Mesothelial cell of epicardium (in vitro differentiated cells): Measurements from ENCODE around the gene NFIB. TPM values are rescaled to one million over a fixed set of nuclear protein-coding genes. Genes with fewer than 3 reads are reported as not detected.

Source experiments
- DNase-seq, 2 experiments: peaks; one replicate each; pipeline ENCODE4 v3.0.0; 2021; ENCODE audit warnings: low spot score in 2 of 2; ENCODE audit not compliant: unreplicated experiment in 2 of 2
- H3K27ac Mint-ChIP-seq: 2 replicates; pipeline ENCODE4 v1.8.0; 2021; ENCODE audit warnings: mixed read lengths
- H3K27me3 Mint-ChIP-seq: 2 replicates; pipeline ENCODE4 v1.8.0; 2021; ENCODE audit warnings: low read depth, mixed read lengths
- H3K36me3 Mint-ChIP-seq: 2 replicates; pipeline ENCODE4 v1.8.0; 2021; ENCODE audit warnings: mixed read lengths
- H3K4me1 Mint-ChIP-seq: 2 replicates; pipeline ENCODE4 v1.8.0; 2021; ENCODE audit warnings: mixed read lengths
- H3K4me3 Mint-ChIP-seq: 2 replicates; pipeline ENCODE4 v1.8.0; 2021; ENCODE audit warnings: mild to moderate bottlenecking, moderate library complexity, mixed read lengths
- H3K9me3 Mint-ChIP-seq: 2 replicates; pipeline ENCODE4 v1.8.0; 2021; ENCODE audit warnings: mixed read lengths
- total RNA-seq: library from RNA; stranded (reverse); gene quantifications from 3 replicates; pipeline ENCODE4 v1.2.1, GENCODE V29; 2021
- TF ChIP-seq, protein P1 (sequence below): fragments of 200-600 bp; sonication (generic); IDR thresholded peaks from one replicate; pipeline ENCODE4 v1.5.0; 2021; ENCODE audit warnings: antibody characterized with exemption; ENCODE audit not compliant: unreplicated experiment

NFIB gene
- total RNA-seq, 1 donor from 2014 or later = 230 TPM

DNA sequence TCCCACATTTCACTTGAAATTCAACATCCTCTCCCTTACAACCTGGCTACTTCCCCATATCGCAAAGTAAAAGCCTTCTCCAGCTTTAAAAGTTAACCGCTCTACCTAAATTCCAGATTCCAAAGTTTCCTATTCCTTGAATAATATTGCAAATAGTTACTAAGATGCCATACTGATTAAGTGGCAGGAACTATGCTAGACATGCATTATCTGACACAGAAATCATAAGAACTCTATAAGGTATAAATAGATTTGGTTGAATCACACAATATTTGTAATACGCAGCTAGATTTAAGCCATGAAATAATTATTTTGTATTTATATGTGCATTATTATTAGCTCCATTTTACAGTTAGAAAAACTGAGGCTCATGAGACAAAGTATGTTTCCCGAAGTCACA is 92.8 kb downstream of the NFIB start:
- Mint-ChIP-seq H3K4me1 (peaks cover 47% of the 10 kb centered on the region), H3K36me3 (peaks cover 14% of the 10 kb centered on the region), H3K4me3 (no peak overlapping the region), H3K27ac (peak overlapping the region; percentile 33), H3K9me3 (no peaks in the 10 kb centered on the region), H3K27me3 (no peaks in the 10 kb centered on the region)
- DNase-seq = no peak
- TF ChIP-seq, protein P1, sequence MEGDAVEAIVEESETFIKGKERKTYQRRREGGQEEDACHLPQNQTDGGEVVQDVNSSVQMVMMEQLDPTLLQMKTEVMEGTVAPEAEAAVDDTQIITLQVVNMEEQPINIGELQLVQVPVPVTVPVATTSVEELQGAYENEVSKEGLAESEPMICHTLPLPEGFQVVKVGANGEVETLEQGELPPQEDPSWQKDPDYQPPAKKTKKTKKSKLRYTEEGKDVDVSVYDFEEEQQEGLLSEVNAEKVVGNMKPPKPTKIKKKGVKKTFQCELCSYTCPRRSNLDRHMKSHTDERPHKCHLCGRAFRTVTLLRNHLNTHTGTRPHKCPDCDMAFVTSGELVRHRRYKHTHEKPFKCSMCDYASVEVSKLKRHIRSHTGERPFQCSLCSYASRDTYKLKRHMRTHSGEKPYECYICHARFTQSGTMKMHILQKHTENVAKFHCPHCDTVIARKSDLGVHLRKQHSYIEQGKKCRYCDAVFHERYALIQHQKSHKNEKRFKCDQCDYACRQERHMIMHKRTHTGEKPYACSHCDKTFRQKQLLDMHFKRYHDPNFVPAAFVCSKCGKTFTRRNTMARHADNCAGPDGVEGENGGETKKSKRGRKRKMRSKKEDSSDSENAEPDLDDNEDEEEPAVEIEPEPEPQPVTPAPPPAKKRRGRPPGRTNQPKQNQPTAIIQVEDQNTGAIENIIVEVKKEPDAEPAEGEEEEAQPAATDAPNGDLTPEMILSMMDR = no peak

DNA sequence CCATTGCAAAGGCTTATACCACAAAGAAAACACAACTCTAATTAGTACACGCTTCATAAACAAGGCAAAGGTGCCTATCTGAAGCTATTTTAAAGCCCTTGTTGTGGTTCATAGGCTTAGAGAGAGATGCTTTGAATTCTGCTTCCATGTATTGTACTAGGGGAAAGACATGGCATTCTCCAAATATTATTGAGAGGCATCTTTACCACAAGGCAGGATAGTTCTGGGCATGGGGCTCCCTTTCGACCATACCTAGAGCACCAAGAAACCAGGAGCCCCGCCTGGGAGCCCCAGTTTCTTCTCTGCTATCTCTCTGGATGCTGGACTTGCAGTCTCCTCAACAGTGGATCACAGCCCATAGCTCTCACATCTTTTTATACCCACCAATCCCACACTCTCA is 93.7 kb downstream of the NFIB start:
- H3K9me3 Mint-ChIP-seq = no peaks in the 10 kb centered on the region
- TF ChIP-seq, protein P1 = no peak
- H3K27me3 Mint-ChIP-seq = no peaks in the 10 kb centered on the region
- no peak overlapping the region for H3K4me3 Mint-ChIP-seq
- peaks cover 14% of the 10 kb centered on the region for H3K36me3 Mint-ChIP-seq
- peaks cover 53% of the 10 kb centered on the region for H3K4me1 Mint-ChIP-seq
- peak overlapping the region; percentile 43 for H3K27ac Mint-ChIP-seq
- no peak for DNase-seq

DNA sequence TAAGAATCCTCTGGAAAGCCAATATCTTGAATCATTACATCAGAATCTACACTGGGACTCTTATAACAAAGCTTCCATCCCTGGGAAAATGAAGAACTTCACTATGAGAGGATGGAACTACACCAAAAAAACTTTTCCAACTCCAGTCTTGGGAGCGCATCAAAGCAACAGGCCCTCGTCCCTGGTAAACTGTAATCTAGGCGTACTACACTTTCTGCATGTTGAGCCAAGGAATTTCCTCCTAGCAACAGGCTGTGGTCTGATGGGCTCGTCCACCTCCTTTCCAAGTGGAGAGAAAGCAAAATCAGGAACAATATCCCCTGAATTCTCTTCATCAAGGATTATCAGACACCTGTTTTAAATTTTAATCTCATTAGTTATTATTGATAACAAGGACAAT is 94.1 kb downstream of the NFIB start:
- H3K27ac Mint-ChIP-seq = peak overlapping the region; percentile 40
- no peaks in the 10 kb centered on the region for H3K9me3 Mint-ChIP-seq
- H3K36me3 Mint-ChIP-seq = peaks cover 14% of the 10 kb centered on the region
- TF ChIP-seq, protein P1 = no peak
- no peak overlapping the region for H3K4me3 Mint-ChIP-seq
- H3K27me3 Mint-ChIP-seq = no peaks in the 10 kb centered on the region
- DNase-seq = no peak
- peaks cover 55% of the 10 kb centered on the region for H3K4me1 Mint-ChIP-seq

DNA sequence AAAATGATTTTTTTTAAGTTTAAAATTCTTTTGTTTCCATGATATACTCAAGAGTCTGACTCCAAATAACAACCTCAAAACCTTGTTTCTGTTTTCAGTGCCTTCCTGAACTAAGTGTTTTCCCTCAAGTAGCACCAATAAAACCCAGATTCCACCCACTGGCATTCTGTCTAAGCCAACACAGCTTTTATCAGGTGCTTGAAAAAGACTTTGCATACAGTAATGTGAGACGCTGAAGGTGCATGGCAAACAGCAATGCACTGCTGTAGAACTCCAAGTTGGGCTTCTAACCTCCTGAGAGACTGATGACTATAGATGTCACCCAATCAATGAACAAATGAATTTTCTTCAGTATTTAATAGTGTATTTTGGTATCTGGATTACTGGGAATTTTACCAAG is 95.7 kb downstream of the NFIB start:
- TF ChIP-seq, protein P1 = no peak

DNA sequence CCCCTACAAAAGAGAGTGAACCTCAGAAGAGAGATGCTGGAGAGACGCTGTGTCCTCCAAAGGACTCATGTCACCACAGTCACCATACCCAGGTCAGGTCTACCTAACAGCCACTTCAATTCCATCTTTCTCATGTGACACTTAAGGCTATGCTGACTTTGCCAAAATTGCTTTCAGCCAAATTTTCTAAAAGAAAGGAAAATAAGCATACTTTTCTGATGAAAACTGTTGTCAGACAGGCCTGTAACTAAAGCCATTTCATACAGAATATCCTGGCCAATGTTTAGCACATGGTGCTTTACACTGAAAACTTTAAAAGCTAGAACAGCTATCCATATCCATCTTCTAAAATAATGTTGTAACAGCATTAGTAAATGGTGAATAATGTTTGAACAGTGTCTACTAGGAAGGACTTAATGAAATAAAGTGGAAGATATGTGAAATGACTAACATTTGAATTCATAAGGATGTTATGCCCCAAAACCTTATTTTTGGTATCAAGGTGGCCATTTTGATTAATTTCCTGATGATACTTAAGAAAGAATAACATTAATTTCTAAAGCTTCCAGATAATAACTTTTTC is 97.2 kb downstream of the NFIB start:
- no peaks in the 10 kb centered on the region for H3K9me3 Mint-ChIP-seq
- DNase-seq = no peak
- H3K4me1 Mint-ChIP-seq = peaks cover 72% of the 10 kb centered on the region
- H3K27ac Mint-ChIP-seq = no peak overlapping the region
- TF ChIP-seq, protein P1 = no peak
- no peak overlapping the region for H3K4me3 Mint-ChIP-seq
- H3K36me3 Mint-ChIP-seq = peaks cover 7% of the 10 kb centered on the region
- no peaks in the 10 kb centered on the region for H3K27me3 Mint-ChIP-seq

More for the DNA sequence above, 95.7 kb downstream of the NFIB start:
- no peak for DNase-seq
- Mint-ChIP-seq H3K27ac (no peak overlapping the region), H3K27me3 (no peaks in the 10 kb centered on the region), H3K36me3 (peaks cover 7% of the 10 kb centered on the region), H3K9me3 (no peaks in the 10 kb centered on the region), H3K4me3 (no peak overlapping the region), H3K4me1 (peaks cover 65% of the 10 kb centered on the region)

DNA sequence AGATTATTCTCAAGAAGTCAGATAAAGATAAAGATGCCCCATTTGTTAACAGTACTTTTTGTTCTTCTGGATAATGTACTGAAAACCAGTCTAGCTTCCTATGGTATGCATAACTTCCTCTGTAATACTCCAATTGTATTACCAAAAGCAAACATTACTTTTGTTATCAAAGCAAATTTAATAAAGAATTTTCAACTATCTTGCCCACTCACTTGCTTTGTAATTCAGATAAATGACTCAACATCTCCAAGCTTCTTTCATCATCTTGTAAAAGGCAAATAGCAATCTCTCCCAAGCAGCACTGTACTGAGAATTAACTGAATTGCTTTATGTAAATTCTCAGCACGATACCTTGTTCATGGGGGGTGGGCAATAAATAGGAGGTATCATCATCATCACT is 98.3 kb downstream of the NFIB start:
- Mint-ChIP-seq H3K27me3 (no peaks in the 10 kb centered on the region), H3K36me3 (peaks cover 7% of the 10 kb centered on the region), H3K4me1 (peaks cover 74% of the 10 kb centered on the region), H3K9me3 (no peaks in the 10 kb centered on the region), H3K27ac (peak overlapping the region; percentile 36), H3K4me3 (no peak overlapping the region)
- no peak for DNase-seq
- TF ChIP-seq, protein P1 = no peak
